ENCODE measurements around the gene COL8A2. TPM values are rescaled to one million over a fixed set of nuclear protein-coding genes. Genes with fewer than 3 reads are reported as not detected.

The COL8A2 gene
- total and polyA plus RNA-seq, 2 of the 4 experiments (the other 2 are of a cell fraction), result 0.54 to 1.1 TPM

DNA sequence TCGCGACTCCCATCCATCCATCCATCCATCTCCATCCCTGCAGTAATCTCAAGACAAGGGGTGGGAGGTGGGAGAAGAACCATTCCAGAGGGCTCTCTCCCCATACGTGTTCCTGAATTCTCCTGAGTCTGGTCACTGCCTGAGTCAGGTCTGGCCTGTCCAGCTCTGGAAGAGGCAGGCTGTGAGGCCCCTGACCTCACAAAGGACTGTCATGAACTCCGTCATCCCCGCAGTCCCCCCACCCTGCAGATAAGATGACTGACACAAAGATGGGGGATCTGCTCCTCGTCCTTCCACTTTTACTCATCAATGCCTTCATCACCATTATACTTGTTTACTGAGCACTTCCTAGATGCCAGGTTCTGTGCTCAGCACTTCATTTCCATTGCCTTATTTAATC lies 29.3 kb upstream of the COL8A2 start:
- H4K91ac ChIP-seq (ENCODE audit: insufficient read depth, low read depth, low read length), result no peak overlapping the region; the same call in none of the 2 replicates
- no peak overlapping the region for H3K56ac ChIP-seq (ENCODE audit: extremely low read depth, insufficient read depth, low read length)
- peaks cover 27% of the 10 kb centered on the region for H3K4me1 ChIP-seq (ENCODE audit: control insufficient read depth, insufficient read depth, low read length)
- H3K9me3 ChIP-seq (ENCODE audit: control insufficient read depth, insufficient read depth, low read length), result no peaks in the 10 kb centered on the region
- no peak overlapping the region for H4K8ac ChIP-seq (ENCODE audit: low read depth in 2 of 2, low read length in 2 of 2)
- CTCF ChIA-PET, result no interaction called here
- no peak overlapping the region for H2AFZ ChIP-seq (replicated peaks; ENCODE audit: low read length, poor library complexity)
- H3K14ac ChIP-seq (replicated peaks; ENCODE audit: low read depth, low read length), result no peak overlapping the region
- no peak overlapping the region for H3K27ac ChIP-seq (ENCODE audit: insufficient read depth, low read length)
- BruUV-seq (replicated peaks), result no TSS peak
- peak overlapping the region; percentile 82; the same call in 1 of the 2 replicates for H2AK5ac ChIP-seq (ENCODE audit: low read depth, low read length)
- H3K18ac ChIP-seq (ENCODE audit: low read depth, low read length), result no peak overlapping the region
- H2BK120ac ChIP-seq (ENCODE audit: low read depth, low read length), result no peak overlapping the region
- no peak overlapping the region for H3K4me3 ChIP-seq (ENCODE audit: insufficient read depth, low read depth, low read length)
- H3K4me2 ChIP-seq (ENCODE audit: low read depth, low read length), result no peak overlapping the region
- in situ Hi-C loops (cut with MboI; ENCODE audit: low sequenced_read_pairs) (loop anchor here (5.0 kb wide), 1 partner anchor 133 kb away; no protein-coding TSS in a partner anchor), intact Hi-C loops (cut with micrococcal nuclease) (no loop called here), dilution Hi-C loops (cut with HindIII; ENCODE audit: low sequenced_read_pairs, unreplicated experiment) (no loop called here)
- peak overlapping the region; percentile 97 for H3K4ac ChIP-seq (ENCODE audit: low read depth, low read length)
- peaks cover 33% of the 10 kb centered on the region for H4K20me1 ChIP-seq (ENCODE audit: insufficient read depth, low read length)
- POLR2A ChIA-PET (ENCODE audit: unreplicated experiment), result no interaction called here
- no peak for ATAC-seq (ENCODE audit: low read depth)
- H3K9me1 ChIP-seq (ENCODE audit: insufficient read depth, low read length), result peaks cover 21% of the 10 kb centered on the region
- H3K9ac ChIP-seq (ENCODE audit: low read depth, low read length), result no peak overlapping the region
- no peak overlapping the region for H2BK20ac ChIP-seq (ENCODE audit: low read depth, low read length)
- no peaks in the 10 kb centered on the region for H3K27me3 ChIP-seq (ENCODE audit: control insufficient read depth, insufficient read depth, low read length)
- H2BK5ac ChIP-seq (ENCODE audit: low read depth, low read length, poor library complexity, severe bottlenecking), result no peak overlapping the region
- peak overlapping the region; percentile 93 for H2AK9ac ChIP-seq (replicated peaks; ENCODE audit: low read depth, low read length, poor library complexity)
- WGBS, 2 experiments (ENCODE audit: extremely low coverage in 2 of 2, insufficient read length in 1 of 2), result 100% methylated on average over 2 of the region's 6 CpGs; no CpG with 5 or more reads in 1 of the 2 experiments
- no peak for DNase-seq
- H2BK15ac ChIP-seq (ENCODE audit: low read depth, low read length), result no peak overlapping the region
- peaks cover 4% of the 10 kb centered on the region for H3K36me3 ChIP-seq (ENCODE audit: control insufficient read depth, insufficient read depth, low read length)
- H3K79me1 ChIP-seq (ENCODE audit: low read depth in 1 of 2, low read length in 2 of 2), result peaks cover 12 to 40% of the 10 kb centered on the region in 2 experiments; a peak in 3 of 4 replicates
- TF ChIP-seq RAD21 (IDR thresholded peaks at IDR 0.05; ENCODE audit: low read length), result no peak
- TF ChIP-seq NFE2L2 (IDR thresholded peaks at IDR 0.05; ENCODE audit: low read depth, low read length), result no peak
- no peak for TF ChIP-seq RCOR1 (IDR thresholded peaks at IDR 0.05; ENCODE audit: insufficient replicate concordance, low read length)
- TF ChIP-seq POLR2A (IDR thresholded peaks at IDR 0.05; ENCODE audit: low read depth, low read length), result no peak
- TF ChIP-seq CEBPB (IDR thresholded peaks at IDR 0.05; ENCODE audit: low read depth, low read length), result no peak
- TF ChIP-seq BHLHE40 (IDR thresholded peaks at IDR 0.05; ENCODE audit: low read depth, low read length), result no peak
- TF ChIP-seq RFX5 (IDR thresholded peaks at IDR 0.05; ENCODE audit: low read depth, low read length), result no peak
- TF ChIP-seq MAFK (IDR thresholded peaks at IDR 0.05; ENCODE audit: low read depth, low read length), result no peak
- no peak for TF ChIP-seq MXI1 (IDR thresholded peaks at IDR 0.05; ENCODE audit: borderline replicate concordance, low read depth, low read length)
- no peak for TF ChIP-seq SMC3 (IDR thresholded peaks at IDR 0.05; ENCODE audit: low read depth, low read length)
- TF ChIP-seq, protein P1, sequence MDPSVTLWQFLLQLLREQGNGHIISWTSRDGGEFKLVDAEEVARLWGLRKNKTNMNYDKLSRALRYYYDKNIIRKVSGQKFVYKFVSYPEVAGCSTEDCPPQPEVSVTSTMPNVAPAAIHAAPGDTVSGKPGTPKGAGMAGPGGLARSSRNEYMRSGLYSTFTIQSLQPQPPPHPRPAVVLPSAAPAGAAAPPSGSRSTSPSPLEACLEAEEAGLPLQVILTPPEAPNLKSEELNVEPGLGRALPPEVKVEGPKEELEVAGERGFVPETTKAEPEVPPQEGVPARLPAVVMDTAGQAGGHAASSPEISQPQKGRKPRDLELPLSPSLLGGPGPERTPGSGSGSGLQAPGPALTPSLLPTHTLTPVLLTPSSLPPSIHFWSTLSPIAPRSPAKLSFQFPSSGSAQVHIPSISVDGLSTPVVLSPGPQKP (IDR thresholded peaks at IDR 0.05; ENCODE audit: borderline replicate concordance, low read depth, low read length), result no peak
- TF ChIP-seq MAZ (IDR thresholded peaks at IDR 0.05; ENCODE audit: borderline replicate concordance, low read depth, low read length), result no peak
- TF ChIP-seq CHD1 (IDR thresholded peaks at IDR 0.05; ENCODE audit: low read depth, low read length), result no peak
- TF ChIP-seq, protein P2, sequence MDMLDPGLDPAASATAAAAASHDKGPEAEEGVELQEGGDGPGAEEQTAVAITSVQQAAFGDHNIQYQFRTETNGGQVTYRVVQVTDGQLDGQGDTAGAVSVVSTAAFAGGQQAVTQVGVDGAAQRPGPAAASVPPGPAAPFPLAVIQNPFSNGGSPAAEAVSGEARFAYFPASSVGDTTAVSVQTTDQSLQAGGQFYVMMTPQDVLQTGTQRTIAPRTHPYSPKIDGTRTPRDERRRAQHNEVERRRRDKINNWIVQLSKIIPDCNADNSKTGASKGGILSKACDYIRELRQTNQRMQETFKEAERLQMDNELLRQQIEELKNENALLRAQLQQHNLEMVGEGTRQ (IDR thresholded peaks at IDR 0.05; ENCODE audit: low read depth, low read length), result no peak
- no peak for TF ChIP-seq FOS (IDR thresholded peaks at IDR 0.05; ENCODE audit: low read depth, low read length)
- TF ChIP-seq, protein P3, sequence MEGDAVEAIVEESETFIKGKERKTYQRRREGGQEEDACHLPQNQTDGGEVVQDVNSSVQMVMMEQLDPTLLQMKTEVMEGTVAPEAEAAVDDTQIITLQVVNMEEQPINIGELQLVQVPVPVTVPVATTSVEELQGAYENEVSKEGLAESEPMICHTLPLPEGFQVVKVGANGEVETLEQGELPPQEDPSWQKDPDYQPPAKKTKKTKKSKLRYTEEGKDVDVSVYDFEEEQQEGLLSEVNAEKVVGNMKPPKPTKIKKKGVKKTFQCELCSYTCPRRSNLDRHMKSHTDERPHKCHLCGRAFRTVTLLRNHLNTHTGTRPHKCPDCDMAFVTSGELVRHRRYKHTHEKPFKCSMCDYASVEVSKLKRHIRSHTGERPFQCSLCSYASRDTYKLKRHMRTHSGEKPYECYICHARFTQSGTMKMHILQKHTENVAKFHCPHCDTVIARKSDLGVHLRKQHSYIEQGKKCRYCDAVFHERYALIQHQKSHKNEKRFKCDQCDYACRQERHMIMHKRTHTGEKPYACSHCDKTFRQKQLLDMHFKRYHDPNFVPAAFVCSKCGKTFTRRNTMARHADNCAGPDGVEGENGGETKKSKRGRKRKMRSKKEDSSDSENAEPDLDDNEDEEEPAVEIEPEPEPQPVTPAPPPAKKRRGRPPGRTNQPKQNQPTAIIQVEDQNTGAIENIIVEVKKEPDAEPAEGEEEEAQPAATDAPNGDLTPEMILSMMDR (conservative IDR thresholded peaks at IDR 0.05; ENCODE audit: low read depth, low read length), result no peak
- peak overlapping the region; percentile 87; the same call in 1 of the 2 replicates for H3K23ac ChIP-seq (ENCODE audit: low read depth, low read length)
- H4K5ac ChIP-seq (ENCODE audit: low read depth, low read length), result no peak overlapping the region
